Measurements from ENCODE around the gene GATA2.

GATA2 gene

DNA sequence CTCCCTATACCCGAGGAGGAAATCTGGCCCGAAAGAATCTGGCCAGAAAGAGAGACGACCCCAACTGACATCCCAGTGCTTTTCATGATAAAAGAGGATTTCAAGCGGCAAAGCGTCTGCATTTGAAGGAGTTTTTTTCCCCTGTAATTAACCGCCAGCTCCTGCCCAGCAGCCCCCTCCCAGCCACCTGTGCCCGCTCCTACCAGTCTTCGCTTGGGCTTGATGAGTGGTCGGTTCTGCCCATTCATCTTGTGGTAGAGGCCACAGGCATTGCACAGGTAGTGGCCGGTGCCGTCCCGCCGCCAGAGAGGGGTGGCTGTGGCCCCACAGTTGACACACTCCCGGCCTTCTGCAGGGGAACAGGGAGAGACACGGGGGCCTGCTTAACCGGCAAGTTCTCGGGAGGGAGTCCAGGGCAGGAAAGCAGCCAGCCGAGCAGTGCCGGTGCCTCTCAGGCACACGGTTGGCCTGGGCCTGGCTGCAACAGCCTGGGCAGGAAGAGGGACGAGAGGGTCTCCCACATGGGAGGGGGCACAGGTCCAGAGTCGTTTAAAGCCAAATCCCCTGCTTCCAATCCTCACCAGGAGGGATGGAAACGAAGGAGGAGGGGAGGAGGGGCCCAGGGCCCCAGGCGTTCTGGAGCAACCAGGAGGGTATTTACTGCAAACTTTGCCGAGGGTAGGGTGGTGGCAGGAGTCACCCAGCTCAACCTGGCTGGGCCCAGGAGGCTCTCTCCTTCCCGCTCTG, 9.2 kb downstream of the GATA2 start:
- no peak for DNase-seq (ENCODE audit: extremely low read depth, low read depth)
- TF ChIP-seq, protein P1, sequence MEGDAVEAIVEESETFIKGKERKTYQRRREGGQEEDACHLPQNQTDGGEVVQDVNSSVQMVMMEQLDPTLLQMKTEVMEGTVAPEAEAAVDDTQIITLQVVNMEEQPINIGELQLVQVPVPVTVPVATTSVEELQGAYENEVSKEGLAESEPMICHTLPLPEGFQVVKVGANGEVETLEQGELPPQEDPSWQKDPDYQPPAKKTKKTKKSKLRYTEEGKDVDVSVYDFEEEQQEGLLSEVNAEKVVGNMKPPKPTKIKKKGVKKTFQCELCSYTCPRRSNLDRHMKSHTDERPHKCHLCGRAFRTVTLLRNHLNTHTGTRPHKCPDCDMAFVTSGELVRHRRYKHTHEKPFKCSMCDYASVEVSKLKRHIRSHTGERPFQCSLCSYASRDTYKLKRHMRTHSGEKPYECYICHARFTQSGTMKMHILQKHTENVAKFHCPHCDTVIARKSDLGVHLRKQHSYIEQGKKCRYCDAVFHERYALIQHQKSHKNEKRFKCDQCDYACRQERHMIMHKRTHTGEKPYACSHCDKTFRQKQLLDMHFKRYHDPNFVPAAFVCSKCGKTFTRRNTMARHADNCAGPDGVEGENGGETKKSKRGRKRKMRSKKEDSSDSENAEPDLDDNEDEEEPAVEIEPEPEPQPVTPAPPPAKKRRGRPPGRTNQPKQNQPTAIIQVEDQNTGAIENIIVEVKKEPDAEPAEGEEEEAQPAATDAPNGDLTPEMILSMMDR (IDR thresholded peaks at IDR 0.05; ENCODE audit: low read depth, low read length): no peak

DNA sequence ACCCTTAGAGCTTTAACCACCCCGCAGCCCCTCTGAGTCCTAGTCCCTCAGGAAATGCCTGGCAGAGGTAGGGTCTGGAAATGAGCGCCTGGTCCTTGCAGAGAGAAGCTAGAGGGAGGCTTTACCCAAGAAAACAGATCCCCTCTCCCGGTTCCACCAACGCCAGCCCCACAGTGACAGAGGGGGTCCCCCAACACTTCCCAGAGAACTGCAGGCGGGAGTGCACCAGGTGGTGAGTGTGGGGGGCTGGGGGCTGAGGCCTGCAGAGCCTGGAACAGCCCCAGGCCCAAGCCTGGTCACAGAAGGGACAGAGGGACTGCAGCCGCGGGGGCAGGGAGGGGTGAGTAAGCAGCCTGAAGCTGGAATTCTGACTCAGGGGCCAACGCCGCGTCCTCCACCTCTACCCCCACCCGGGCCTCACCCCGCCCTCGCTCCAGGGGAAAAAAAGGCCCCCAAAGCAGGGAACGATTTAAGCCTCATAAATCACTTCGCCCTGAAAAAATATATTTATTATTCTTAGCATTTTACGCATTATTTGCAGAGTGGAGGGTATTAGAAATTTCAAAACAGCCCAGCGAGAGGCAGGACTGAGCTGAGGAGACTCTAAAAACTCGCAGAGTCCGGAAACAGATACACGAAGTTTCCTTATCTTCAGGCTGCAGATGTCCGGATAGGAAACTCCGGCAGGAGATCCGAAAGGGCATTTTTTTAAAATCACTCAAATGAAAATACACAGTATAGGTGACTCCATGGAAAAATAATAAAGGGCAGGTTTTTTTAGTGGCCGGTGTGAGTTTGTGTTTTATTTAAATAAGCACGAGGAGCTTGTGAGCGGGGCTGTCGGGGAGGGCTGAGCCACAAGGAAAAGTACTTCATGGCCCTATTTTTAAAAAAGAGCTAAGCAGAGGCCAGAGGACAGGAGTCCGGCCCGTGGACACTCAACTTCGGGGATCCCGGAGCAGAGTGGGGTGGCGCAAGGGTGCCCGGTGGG, 10.0 kb downstream of the GATA2 start:
- DNase-seq (ENCODE audit: extremely low read depth, low read depth): no peak
- TF ChIP-seq, protein P1 (IDR thresholded peaks at IDR 0.05; ENCODE audit: low read depth, low read length): no peak

DNA sequence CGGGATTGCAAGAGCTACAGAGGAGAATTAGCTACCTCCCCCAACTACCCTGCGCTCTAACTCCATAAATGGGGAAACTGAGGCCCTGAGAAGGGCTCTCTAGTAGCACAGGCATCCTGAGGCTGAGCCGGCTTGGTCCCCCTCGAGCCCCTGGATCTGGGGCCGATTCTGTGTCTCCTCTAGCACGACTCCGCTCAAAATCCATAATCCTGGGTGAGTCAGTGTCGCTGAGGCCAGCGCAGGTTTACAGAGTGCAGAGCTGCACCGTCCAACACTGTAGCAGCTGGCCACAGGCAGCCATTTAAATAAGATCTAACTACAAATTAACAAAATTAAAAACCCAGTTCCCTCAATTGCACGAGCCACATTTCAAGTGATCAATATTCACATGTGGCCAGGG, 10.8 kb downstream of the GATA2 start:
- no peak for DNase-seq (ENCODE audit: extremely low read depth, low read depth)
- TF ChIP-seq, protein P1 (IDR thresholded peaks at IDR 0.05; ENCODE audit: low read depth, low read length): no peak

DNA sequence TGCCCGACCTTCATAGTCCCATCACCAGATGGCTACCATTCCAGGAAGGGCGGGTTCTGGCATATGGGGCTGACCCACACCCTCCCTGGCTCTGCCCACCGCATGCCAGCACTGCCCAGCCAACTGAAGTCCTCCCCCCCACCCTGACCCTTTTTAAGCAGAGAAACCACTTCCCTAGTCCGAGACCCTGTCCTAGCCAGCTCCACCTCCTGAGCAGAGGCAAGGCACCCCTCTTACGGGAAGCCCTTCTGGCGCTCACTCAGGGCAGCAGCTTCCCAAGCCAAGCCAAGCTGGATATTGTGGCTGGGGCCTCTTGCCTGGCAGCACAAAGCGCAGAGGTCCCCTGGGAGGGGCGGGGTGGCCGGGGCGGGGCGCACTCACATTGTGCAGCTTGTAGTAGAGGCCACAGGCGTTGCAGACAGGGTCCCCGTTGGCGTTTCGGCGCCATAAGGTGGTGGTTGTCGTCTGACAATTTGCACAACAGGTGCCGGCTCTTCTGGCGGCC, 11.5 kb downstream of the GATA2 start:
- DNase-seq (ENCODE audit: extremely low read depth, low read depth): no peak
- TF ChIP-seq, protein P1 (IDR thresholded peaks at IDR 0.05; ENCODE audit: low read depth, low read length): no peak

DNA sequence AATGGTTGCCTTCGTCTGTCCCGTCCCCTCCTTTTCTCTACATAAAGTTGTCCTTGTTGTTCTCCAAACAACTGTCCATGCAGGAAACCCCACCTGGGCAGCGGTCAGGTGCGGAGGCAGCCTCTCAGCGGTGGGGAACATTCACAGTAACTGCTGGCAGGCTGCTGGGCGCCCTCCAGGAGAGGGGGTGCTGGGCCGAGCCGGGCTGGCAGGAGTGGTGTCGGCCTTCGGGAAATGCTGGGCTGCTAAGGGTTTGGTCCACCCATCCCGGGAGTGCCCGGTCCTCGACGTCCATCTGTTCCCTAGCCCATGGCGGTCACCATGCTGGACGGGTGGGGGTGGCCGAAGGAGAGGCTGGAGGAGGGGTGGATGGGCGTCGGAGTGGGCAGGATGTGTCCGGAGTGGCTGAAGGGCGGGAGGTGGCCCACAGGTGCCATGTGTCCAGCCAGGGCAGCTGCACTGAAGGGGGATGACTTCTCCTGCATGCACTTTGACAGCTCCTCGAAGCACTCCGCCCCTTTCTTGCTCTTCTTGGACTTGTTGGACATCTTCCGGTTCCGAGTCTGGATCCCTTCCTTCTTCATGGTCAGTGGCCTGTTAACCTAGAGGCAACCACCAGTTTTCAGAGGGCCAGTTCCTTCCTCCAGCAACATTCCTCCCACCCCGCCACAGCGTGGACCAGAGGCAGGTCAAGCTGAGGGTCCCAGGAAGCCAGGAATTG, 12.1 kb downstream of the GATA2 start:
- TF ChIP-seq, protein P1 (IDR thresholded peaks at IDR 0.05; ENCODE audit: low read depth, low read length): no peak
- DNase-seq (ENCODE audit: extremely low read depth, low read depth): no peak

DNA sequence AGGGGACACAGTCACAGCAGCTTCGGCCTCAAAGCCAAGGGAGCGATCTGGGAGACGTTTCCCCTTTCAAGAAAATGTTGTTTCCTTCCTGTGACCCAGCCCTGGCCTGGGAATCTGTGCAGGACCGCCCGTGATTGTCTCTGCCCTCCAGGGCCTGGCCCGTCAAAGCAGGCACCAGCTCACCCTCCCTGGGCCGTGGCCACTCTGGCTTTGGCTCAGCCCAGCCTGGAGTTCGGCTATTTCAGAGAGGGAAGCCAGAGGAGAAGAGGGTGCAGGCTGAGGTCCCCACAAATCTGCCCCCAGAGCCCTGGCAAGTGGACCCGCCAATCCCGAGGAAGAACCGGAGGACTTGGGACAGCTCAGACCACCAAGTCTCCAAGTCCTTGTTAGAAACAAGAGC, 12.7 kb downstream of the GATA2 start:
- TF ChIP-seq, protein P1 (IDR thresholded peaks at IDR 0.05; ENCODE audit: low read depth, low read length): no peak
- no peak for DNase-seq (ENCODE audit: extremely low read depth, low read depth)

All from AG09319 (cell line).